Large intestine (tissue), 3 donors: ENCODE measurements around the gene CAMK2D. TPM values are rescaled to one million over a fixed set of nuclear protein-coding genes. Genes with fewer than 3 reads are reported as not detected.

Experiments used
- DNase-seq, 2 donors: peaks; one replicate each; pipeline versions ENCODE4 v3.0.0 to v3.0.0-alpha.2; 2013
- H3K27ac ChIP-seq: one replicate; pipeline ENCODE4 v1.5.1; 2013; ENCODE audit warnings: low read length
- H3K27me3 ChIP-seq: 2 replicates; pipeline ENCODE4 v1.6.1; 2013; ENCODE audit warnings: low read length; ENCODE audit not compliant: control insufficient read depth, insufficient read depth
- H3K36me3 ChIP-seq: 2 replicates; pipeline ENCODE4 v1.6.1; 2013; ENCODE audit warnings: low read length; ENCODE audit not compliant: control insufficient read depth, insufficient read depth
- H3K4me1 ChIP-seq: one replicate; pipeline ENCODE4 v1.6.1; 2013; ENCODE audit warnings: low read length; ENCODE audit not compliant: control insufficient read depth, insufficient read depth
- H3K4me3 ChIP-seq: one replicate; pipeline ENCODE4 v1.5.1; 2013; ENCODE audit warnings: low read length
- H3K9me3 ChIP-seq: one replicate; pipeline ENCODE4 v1.6.1; 2013; ENCODE audit warnings: mild to moderate bottlenecking, low read depth, low read length, moderate library complexity; ENCODE audit not compliant: control insufficient read depth
- WGBS: methylation state at CpG from one replicate; pipeline ENCODE4 v1.1.5; 2013; ENCODE audit warnings: low lambda C conversion rate; ENCODE audit not compliant: insufficient coverage; 5-methylcytosine and 5-hydroxymethylcytosine counted together
- polyA plus RNA-seq: library from polyadenylated mRNA; unstranded; fragments of 120-200 nt; gene quantifications from one replicate; pipeline ENCODE4 v1.2.1, GENCODE V29; 2013

CAMK2D gene
- polyA plus RNA-seq, 1 donor = 67.7 TPM

DNA sequence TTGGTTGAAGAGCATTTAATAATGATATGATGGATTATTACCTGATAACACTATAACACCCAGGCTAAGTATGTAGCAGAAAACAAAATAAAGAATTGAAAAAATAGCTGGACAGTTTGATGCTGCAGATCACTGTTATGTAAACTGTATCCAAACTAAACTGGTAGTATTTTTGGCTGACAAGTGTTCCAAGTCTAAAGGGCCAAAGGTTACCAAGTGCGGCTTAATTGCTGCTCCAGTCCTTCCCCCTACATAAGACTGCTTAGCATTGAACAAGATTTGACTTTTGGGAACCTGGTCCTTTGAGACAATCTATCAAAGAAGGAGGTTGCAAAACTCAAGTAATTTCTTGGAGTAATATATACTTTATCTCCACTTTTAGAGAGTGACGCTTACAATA, 249.6 kb downstream of the CAMK2D start:
- no peak for DNase-seq
- Histone ChIP-seq H3K27ac (no peak overlapping the region), H3K27me3 (no peaks in the 10 kb centered on the region), H3K36me3 (peaks cover 38% of the 10 kb centered on the region), H3K9me3 (no peaks in the 10 kb centered on the region), H3K4me1 (no peaks in the 10 kb centered on the region), H3K4me3 (no peak overlapping the region)
- 100% methylated on average over 1 of the region's 2 CpGs for WGBS

DNA sequence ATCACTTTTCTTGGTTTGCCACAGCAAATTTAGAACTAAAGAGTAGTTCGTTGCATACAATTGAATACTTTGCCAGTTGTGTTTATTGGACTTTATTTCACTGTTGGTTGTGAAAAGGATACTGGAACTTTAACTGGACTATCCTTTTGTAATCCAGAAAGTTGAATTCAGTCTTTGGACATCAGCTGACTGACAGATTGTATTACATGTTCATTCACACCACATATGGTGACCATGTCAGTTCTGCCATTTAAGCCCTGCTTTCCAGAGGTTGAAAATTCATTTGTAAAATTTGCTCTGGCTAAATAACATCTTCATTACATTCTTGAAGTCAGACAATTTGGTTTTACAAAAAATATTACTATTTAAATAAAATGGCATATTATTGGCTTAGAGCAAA, 251.7 kb downstream of the CAMK2D start:
- H3K36me3 ChIP-seq = peaks cover 38% of the 10 kb centered on the region
- no peak overlapping the region for H3K27ac ChIP-seq
- H3K4me1 ChIP-seq = no peaks in the 10 kb centered on the region
- H3K27me3 ChIP-seq = no peaks in the 10 kb centered on the region
- no peaks in the 10 kb centered on the region for H3K9me3 ChIP-seq
- no peak overlapping the region for H3K4me3 ChIP-seq
- WGBS = no CpG with 5 or more reads among the region's 1 CpG
- DNase-seq = no peak

DNA sequence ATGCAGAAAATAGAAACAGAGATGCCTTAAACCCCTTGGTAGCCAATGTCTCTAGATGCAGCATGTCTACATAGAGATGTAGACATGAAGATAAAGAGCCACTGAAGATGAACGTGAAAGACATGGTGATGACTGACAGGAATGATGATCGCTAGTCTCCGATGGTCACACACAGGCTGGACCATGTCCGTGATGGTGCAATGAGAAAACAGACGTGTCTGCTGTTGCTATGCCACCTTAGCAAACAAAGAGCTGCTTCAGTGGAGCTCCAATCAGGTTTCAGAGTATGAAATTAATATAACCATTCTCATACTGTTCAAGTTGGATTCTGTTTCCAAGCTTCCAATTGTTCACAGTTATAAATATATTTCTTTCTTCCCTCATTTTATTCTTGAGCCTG, 256.5 kb downstream of the CAMK2D start:
- H3K27me3 ChIP-seq = no peaks in the 10 kb centered on the region
- no peaks in the 10 kb centered on the region for H3K9me3 ChIP-seq
- no peak for DNase-seq
- peaks cover 15% of the 10 kb centered on the region for H3K36me3 ChIP-seq
- no peaks in the 10 kb centered on the region for H3K4me1 ChIP-seq
- WGBS = 100% methylated on average over 3 of the region's 5 CpGs
- H3K4me3 ChIP-seq = no peak overlapping the region
- H3K27ac ChIP-seq = no peak overlapping the region

DNA sequence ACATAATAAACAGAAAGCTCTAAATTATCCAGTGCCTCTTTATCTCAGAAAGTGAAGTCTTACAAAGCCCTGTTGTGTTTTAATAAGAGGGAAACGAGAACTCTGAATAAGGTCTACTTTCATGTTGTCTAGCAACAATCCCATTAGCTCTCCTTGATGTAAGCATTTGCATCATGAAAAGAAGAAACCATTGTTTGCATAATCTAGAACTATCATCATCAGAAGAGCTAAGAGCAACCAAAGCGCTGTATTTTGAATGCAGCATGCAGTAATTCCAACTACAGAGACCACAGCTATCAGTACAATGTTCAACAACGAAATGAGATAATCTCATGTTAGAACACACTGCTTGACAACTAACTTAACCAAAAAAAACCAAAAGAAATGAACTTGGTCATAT, 257.1 kb downstream of the CAMK2D start:
- WGBS = 100% methylated on average over 1 of the region's 3 CpGs
- no peak for DNase-seq
- Histone ChIP-seq H3K4me3 (no peak overlapping the region), H3K27me3 (no peaks in the 10 kb centered on the region), H3K27ac (no peak overlapping the region), H3K4me1 (no peaks in the 10 kb centered on the region), H3K36me3 (peaks cover 14% of the 10 kb centered on the region), H3K9me3 (no peaks in the 10 kb centered on the region)

DNA sequence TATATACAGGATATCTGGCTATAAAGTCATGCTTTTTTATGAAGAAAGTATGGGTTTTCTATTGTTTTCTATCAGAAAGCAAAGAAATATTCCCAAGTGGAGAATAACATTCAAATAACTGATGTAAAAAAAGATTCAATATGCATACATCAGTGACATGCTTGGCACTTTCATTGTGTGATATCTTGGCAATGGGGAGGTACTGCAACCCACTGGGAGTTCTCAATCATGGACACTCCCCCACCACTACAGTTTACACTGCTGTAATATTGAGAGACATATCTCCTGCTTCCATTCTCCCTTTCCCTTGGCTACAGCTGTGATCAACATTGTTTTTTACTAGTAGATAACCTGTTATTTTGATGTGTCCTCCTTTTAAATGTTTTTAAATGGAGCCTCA, 257.8 kb downstream of the CAMK2D start:
- H3K9me3 ChIP-seq = no peaks in the 10 kb centered on the region
- H3K36me3 ChIP-seq = peaks cover 17% of the 10 kb centered on the region
- no peak overlapping the region for H3K27ac ChIP-seq
- no peak for DNase-seq
- H3K27me3 ChIP-seq = no peaks in the 10 kb centered on the region
- H3K4me3 ChIP-seq = no peak overlapping the region
- H3K4me1 ChIP-seq = no peaks in the 10 kb centered on the region

DNA sequence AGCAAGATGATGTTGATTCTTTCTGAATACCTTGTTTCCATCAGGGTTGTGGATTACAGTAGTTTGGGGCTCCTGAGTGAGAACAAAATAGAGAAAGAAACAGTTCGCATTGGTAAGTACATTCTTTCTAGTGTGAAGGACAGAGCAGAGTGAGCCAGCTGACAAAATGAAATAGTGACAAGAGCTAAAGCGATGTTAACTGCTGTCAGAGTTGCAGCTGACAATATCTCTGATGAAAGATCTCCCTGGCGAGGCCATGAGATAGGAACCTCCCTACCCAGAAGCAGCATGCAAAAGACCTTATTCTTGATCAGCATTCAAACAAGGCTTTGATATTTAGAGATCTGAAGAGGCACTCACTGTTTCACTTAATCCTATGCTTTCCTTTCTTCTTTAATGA, 258.6 kb downstream of the CAMK2D start:
- no CpG with 5 or more reads among the region's 3 CpGs for WGBS

DNA sequence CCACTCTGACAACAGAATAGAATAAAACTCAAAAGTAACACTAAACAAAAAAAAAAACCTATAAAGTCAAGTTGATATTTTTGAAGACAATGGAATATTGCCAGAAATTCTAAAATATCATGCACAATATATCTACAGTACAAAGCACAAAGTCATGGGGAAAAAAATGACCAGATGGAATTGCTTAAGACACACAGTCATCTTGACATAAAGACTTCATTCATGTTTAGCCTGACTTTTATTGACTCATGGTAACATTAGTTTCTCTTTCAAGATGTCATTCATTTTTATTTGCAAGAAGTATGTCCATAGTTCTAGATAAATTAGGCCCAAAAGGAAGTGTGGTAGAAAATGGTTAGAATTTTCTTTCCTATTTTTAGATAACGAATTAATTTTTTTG, 259.1 kb downstream of the CAMK2D start:
- peak overlapping the region; percentile 48 for H3K27ac ChIP-seq
- peaks cover 23% of the 10 kb centered on the region for H3K36me3 ChIP-seq
- WGBS = 100% methylated on average over 1 of the region's 1 CpG
- H3K27me3 ChIP-seq = no peaks in the 10 kb centered on the region
- H3K4me3 ChIP-seq = no peak overlapping the region
- DNase-seq = peak; percentile 9 to 65
- H3K4me1 ChIP-seq = no peaks in the 10 kb centered on the region
- H3K9me3 ChIP-seq = no peaks in the 10 kb centered on the region

More for the DNA sequence above, 258.6 kb downstream of the CAMK2D start:
- no peak overlapping the region for H3K4me3 ChIP-seq
- H3K27me3 ChIP-seq = no peaks in the 10 kb centered on the region
- H3K27ac ChIP-seq = peak overlapping the region; percentile 48
- H3K36me3 ChIP-seq = peaks cover 20% of the 10 kb centered on the region
- no peak for DNase-seq
- no peaks in the 10 kb centered on the region for H3K4me1 ChIP-seq
- H3K9me3 ChIP-seq = no peaks in the 10 kb centered on the region

DNA sequence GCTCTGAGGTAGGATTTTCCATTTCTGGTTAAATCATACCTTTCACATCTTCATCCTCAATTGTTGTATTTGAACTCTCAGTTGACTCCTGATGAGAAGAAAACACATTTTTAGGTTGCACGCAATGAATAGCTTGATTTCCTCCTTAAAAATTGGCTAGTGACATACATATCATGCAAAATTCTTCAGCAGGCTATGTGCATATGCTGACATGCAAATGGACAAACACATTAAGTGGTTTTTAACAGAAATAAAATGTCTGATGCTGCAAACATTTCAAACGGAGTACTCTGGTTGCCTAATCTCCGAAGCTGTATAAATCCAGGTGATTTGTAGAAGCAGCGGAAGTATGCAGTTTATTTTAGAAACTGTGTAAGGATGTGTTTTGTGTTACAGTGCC, 261.1 kb downstream of the CAMK2D start:
- no peaks in the 10 kb centered on the region for H3K9me3 ChIP-seq
- 86% methylated on average over 2 of the region's 4 CpGs for WGBS
- H3K4me1 ChIP-seq = no peaks in the 10 kb centered on the region
- H3K27me3 ChIP-seq = no peaks in the 10 kb centered on the region
- H3K36me3 ChIP-seq = peaks cover 33% of the 10 kb centered on the region
- no peak for DNase-seq
- no peak overlapping the region for H3K4me3 ChIP-seq
- no peak overlapping the region for H3K27ac ChIP-seq

DNA sequence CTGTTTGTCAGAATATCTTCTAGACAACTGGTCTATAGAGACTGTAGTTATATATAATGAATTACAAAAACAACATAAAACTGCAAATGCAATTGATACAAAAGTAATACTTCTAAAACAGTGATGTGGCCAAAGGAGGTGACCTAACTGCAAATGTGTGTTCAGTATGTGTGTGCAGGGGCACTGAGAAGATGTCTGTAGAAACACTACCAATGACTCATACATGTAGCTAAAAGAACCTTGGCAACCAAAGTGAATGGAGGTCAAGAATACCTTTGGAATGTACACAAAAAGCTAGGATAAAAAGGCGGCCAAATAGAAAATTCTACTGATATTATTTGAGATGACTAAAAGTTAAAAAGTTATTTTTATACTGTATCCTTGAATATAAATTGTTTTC, 261.8 kb downstream of the CAMK2D start:
- 100% methylated on average over 1 of the region's 1 CpG for WGBS
- Histone ChIP-seq H3K27ac (no peak overlapping the region), H3K27me3 (no peaks in the 10 kb centered on the region), H3K36me3 (peaks cover 32% of the 10 kb centered on the region), H3K4me1 (no peaks in the 10 kb centered on the region), H3K4me3 (no peak overlapping the region), H3K9me3 (peaks cover 2% of the 10 kb centered on the region)
- no peak for DNase-seq

DNA sequence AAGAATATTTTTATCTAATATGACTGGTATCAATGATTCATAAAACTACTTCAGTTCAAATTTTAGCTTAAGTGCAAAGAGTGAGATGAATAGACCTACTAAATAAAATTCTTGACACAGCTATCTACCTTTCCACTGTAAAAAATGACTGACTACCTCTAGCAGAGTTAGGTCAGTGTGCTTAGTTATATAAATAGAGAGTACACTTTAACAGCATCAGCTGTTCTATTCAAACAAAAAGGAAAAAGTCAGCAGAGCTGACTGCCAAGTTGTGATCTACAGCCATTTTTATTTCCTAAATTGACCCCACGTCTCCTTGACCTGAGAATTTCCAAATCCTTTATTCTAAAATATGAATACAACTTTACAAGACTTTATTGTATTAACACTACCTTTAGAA, 262.4 kb downstream of the CAMK2D start:
- WGBS = 100% methylated on average over 1 of the region's 1 CpG
- peaks cover 3% of the 10 kb centered on the region for H3K9me3 ChIP-seq
- H3K4me3 ChIP-seq = no peak overlapping the region
- DNase-seq = no peak
- no peaks in the 10 kb centered on the region for H3K4me1 ChIP-seq
- H3K27ac ChIP-seq = no peak overlapping the region
- H3K27me3 ChIP-seq = no peaks in the 10 kb centered on the region
- H3K36me3 ChIP-seq = peaks cover 32% of the 10 kb centered on the region

DNA sequence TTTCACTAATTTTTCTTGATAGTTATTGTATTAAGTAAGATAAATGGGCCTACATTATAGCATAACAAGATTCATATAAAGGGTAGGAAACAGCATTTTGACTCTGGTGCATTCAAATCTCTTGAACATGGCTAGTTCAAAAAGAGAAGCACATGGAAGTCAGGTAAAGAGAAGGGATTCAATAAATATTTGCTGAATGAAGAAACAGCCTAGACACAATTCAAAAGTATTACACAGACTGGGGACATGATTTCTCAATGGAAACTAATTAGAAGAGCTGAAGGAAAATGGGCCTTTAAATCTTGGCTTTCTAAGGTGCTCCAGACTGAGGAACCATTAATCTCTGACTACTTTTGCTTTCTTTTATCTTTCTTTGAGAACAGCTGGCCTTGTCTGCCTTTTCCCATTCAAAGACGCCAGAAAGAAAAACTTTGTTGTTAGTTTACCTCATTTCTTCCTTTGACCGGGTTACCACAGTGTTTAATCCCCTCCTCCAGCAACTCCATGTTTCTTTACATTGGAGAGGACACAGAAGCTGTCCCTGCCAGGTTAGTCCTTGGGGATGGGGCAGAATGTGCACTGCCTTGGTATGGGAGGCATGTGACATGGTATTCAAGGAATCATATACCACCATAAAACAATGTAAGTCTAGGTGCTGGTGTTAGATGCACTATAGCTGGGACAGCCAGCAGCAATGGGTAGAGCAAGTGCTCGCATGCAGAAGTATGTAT, 264.2 kb downstream of the CAMK2D start:
- Histone ChIP-seq H3K27ac (no peak overlapping the region), H3K4me3 (no peak overlapping the region), H3K9me3 (peaks cover 3% of the 10 kb centered on the region), H3K4me1 (no peaks in the 10 kb centered on the region), H3K27me3 (no peaks in the 10 kb centered on the region), H3K36me3 (peaks cover 27% of the 10 kb centered on the region)
- DNase-seq = no peak
- 80% methylated on average over 1 of the region's 3 CpGs for WGBS
